Measurements from ENCODE around the gene TUBA4B.
A peak's percentile ranks its signal among the peaks of the same experiment; 100 is the strongest.
"Not testable (repeated sequence)": the region's sequence is repeated elsewhere in the genome, so short reads cannot be mapped to it uniquely, and the experiment has no call there.

The TUBA4B gene

GRCh38 chr2:219291910-219292490, 39.0 kb downstream of the TUBA4B start:
- DNase-seq (ENCODE audit: low read depth) = no peak

GRCh38 chr2:219292616-219293015, 39.6 kb downstream of the TUBA4B start:
- no peak for DNase-seq (ENCODE audit: low read depth)

GRCh38 chr2:219293736-219294231, 40.7 kb downstream of the TUBA4B start:
- no peak for DNase-seq (ENCODE audit: low read depth)

- DNase-seq (ENCODE audit: low read depth) = peak; percentile 62
These were observed 41.6 kb downstream of the TUBA4B start for GRCh38 chr2:219294356-219295351.

- no peak for DNase-seq (ENCODE audit: low read depth)
These were observed 43.1 kb downstream of the TUBA4B start for GRCh38 chr2:219296142-219296541.

- no peak for DNase-seq (ENCODE audit: low read depth)
These were observed 43.8 kb downstream of the TUBA4B start for GRCh38 chr2:219296631-219297391.

GRCh38 chr2:219297766-219298456, 44.9 kb downstream of the TUBA4B start:
- no peak for DNase-seq (ENCODE audit: low read depth)

- DNase-seq (ENCODE audit: low read depth) = peak; percentile 50
These were observed 45.8 kb downstream of the TUBA4B start for GRCh38 chr2:219298759-219299371.

- DNase-seq (ENCODE audit: low read depth) = no peak
These were observed 46.3 kb downstream of the TUBA4B start for GRCh38 chr2:219299372-219299760.

GRCh38 chr2:219300022-219300421, 47.0 kb downstream of the TUBA4B start:
- no peak for DNase-seq (ENCODE audit: low read depth)

- no peak for DNase-seq (ENCODE audit: low read depth)
These were observed 49.4 kb downstream of the TUBA4B start for GRCh38 chr2:219302412-219302968.

GRCh38 chr2:219304223-219304622, 51.2 kb downstream of the TUBA4B start:
- no peak for DNase-seq (ENCODE audit: low read depth)

- no peak for DNase-seq (ENCODE audit: low read depth)
These were observed 53.0 kb downstream of the TUBA4B start for GRCh38 chr2:219306047-219306446.

- DNase-seq (ENCODE audit: low read depth) = peak; percentile 77
These were observed 55.4 kb downstream of the TUBA4B start for GRCh38 chr2:219308142-219309101.

GRCh38 chr2:219309278-219309677, 56.2 kb downstream of the TUBA4B start, which contains the start of gene PTPRN:
Gene PTPRN, minus strand, starts transcription at chr2:219309401. Its CDS starts 69 bp downstream, at chr2:219309332.
- DNase-seq (ENCODE audit: low read depth) = peak; percentile 86

- DNase-seq (ENCODE audit: low read depth) = not testable (repeated sequence)
These were observed 59.7 kb downstream of the TUBA4B start for GRCh38 chr2:219312683-219313263.

- DNase-seq (ENCODE audit: low read depth) = no peak
These were observed 61.9 kb downstream of the TUBA4B start for GRCh38 chr2:219314804-219315468.
